LHCN-M2 (cell line): ENCODE data around the gene SCARB1. TPM values are rescaled to one million over a fixed set of nuclear protein-coding genes. Genes with fewer than 3 reads are reported as not detected.

Experiments
- DNase-seq: peaks from one replicate; pipeline ENCODE4 v3.0.0-alpha.2; 2012; ENCODE audit warnings: low read depth
- total RNA-seq: library from RNA; depleted of rRNA; stranded (reverse); fragments of >200 nt; gene quantifications from 2 replicates; pipeline ENCODE4 v1.2.3, GENCODE V29; 2014

The SCARB1 gene
- total RNA-seq, 1 experiment from 2014 or later = 3.3 TPM

- no peak for DNase-seq
These were observed 87.5 kb downstream of the SCARB1 start for GRCh38 chr12:124776125-124776513.

GRCh38 chr12:124774462-124775167, 89.0 kb downstream of the SCARB1 start:
- peak; percentile 98 for DNase-seq

- DNase-seq = no peak
These were observed 89.6 kb downstream of the SCARB1 start for GRCh38 chr12:124774054-124774461.

- DNase-seq = no peak
These were observed 91.1 kb downstream of the SCARB1 start for GRCh38 chr12:124772289-124773170.

GRCh38 chr12:124771462-124772288, 92.0 kb downstream of the SCARB1 start:
- peak; percentile 64 for DNase-seq

- no peak for DNase-seq
These were observed 92.9 kb downstream of the SCARB1 start for GRCh38 chr12:124770728-124771127.

GRCh38 chr12:124769881-124770512, 93.7 kb downstream of the SCARB1 start:
- no peak for DNase-seq

GRCh38 chr12:124769163-124769530, 94.5 kb downstream of the SCARB1 start:
- no peak for DNase-seq

- no peak for DNase-seq
These were observed 95.1 kb downstream of the SCARB1 start for GRCh38 chr12:124768452-124769162.

GRCh38 chr12:124767066-124767821, 96.4 kb downstream of the SCARB1 start:
- DNase-seq = peak; percentile 64

GRCh38 chr12:124766727-124767065, 97.0 kb downstream of the SCARB1 start:
- DNase-seq = no peak

- DNase-seq = peak; percentile 66
These were observed 97.8 kb downstream of the SCARB1 start for GRCh38 chr12:124765581-124766489.

GRCh38 chr12:124764870-124765580, 98.6 kb downstream of the SCARB1 start:
- peak; percentile 100 for DNase-seq

GRCh38 chr12:124764451-124764850, 99.2 kb downstream of the SCARB1 start:
- DNase-seq = peak; percentile 97

GRCh38 chr12:124763594-124763979, 100.1 kb downstream of the SCARB1 start:
- no peak for DNase-seq

GRCh38 chr12:124762791-124763593, 100.7 kb downstream of the SCARB1 start:
- DNase-seq = no peak

- no peak for DNase-seq
These were observed 101.3 kb downstream of the SCARB1 start for GRCh38 chr12:124762384-124762783.

GRCh38 chr12:124761871-124762270, 101.8 kb downstream of the SCARB1 start:
- no peak for DNase-seq
